ENCODE results near the gene MOXD1.

- TF ChIP-seq CTCF (IDR thresholded peaks at IDR 0.05; ENCODE audit: low read length) (no peak), EZH2 (IDR thresholded peaks at IDR 0.05; ENCODE audit: borderline replicate concordance, low read length) (no peak)
Observed at GRCh38 chr6:132446855-132447241, 45.6 kb upstream of the MOXD1 start.

All from OCI-LY1 (cell line).